Large intestine (tissue), 3 donors: ENCODE results near the gene EXOC2. TPM values are rescaled to one million over a fixed set of nuclear protein-coding genes. Genes with fewer than 3 reads are reported as not detected.

Experiments used
- DNase-seq, 2 donors: peaks; one replicate each; pipeline versions ENCODE4 v3.0.0 to v3.0.0-alpha.2; 2013
- H3K27ac ChIP-seq: one replicate; pipeline ENCODE4 v1.5.1; 2013; ENCODE audit warnings: low read length
- H3K27me3 ChIP-seq: 2 replicates; pipeline ENCODE4 v1.6.1; 2013; ENCODE audit warnings: low read length; ENCODE audit not compliant: control insufficient read depth, insufficient read depth
- H3K36me3 ChIP-seq: 2 replicates; pipeline ENCODE4 v1.6.1; 2013; ENCODE audit warnings: low read length; ENCODE audit not compliant: control insufficient read depth, insufficient read depth
- H3K4me1 ChIP-seq: one replicate; pipeline ENCODE4 v1.6.1; 2013; ENCODE audit warnings: low read length; ENCODE audit not compliant: control insufficient read depth, insufficient read depth
- H3K4me3 ChIP-seq: one replicate; pipeline ENCODE4 v1.5.1; 2013; ENCODE audit warnings: low read length
- H3K9me3 ChIP-seq: one replicate; pipeline ENCODE4 v1.6.1; 2013; ENCODE audit warnings: mild to moderate bottlenecking, low read depth, low read length, moderate library complexity; ENCODE audit not compliant: control insufficient read depth
- WGBS: methylation state at CpG from one replicate; pipeline ENCODE4 v1.1.5; 2013; ENCODE audit warnings: low lambda C conversion rate; ENCODE audit not compliant: insufficient coverage; 5-methylcytosine and 5-hydroxymethylcytosine counted together
- polyA plus RNA-seq: library from polyadenylated mRNA; unstranded; fragments of 120-200 nt; gene quantifications from one replicate; pipeline ENCODE4 v1.2.1, GENCODE V29; 2013

Gene EXOC2
- polyA plus RNA-seq, 1 donor: 16.2 TPM

GRCh38 chr6:449486-450419 lies 243.2 kb downstream of the EXOC2 start:
- no peaks in the 10 kb centered on the region for H3K4me1 ChIP-seq
- no peak overlapping the region for H3K27ac ChIP-seq
- H3K9me3 ChIP-seq: peaks cover 12% of the 10 kb centered on the region
- no peak overlapping the region for H3K4me3 ChIP-seq
- no peaks in the 10 kb centered on the region for H3K27me3 ChIP-seq
- no CpG with 5 or more reads among the region's 62 CpGs for WGBS
- no peaks in the 10 kb centered on the region for H3K36me3 ChIP-seq
- no peak for DNase-seq

GRCh38 chr6:449057-449430 lies 243.9 kb downstream of the EXOC2 start:
- Histone ChIP-seq H3K27ac (no peak overlapping the region), H3K36me3 (no peaks in the 10 kb centered on the region), H3K4me1 (no peaks in the 10 kb centered on the region), H3K9me3 (peaks cover 12% of the 10 kb centered on the region), H3K4me3 (no peak overlapping the region), H3K27me3 (no peaks in the 10 kb centered on the region)
- DNase-seq: no peak
- no CpG with 5 or more reads among the region's 12 CpGs for WGBS

GRCh38 chr6:448296-449056 lies 244.5 kb downstream of the EXOC2 start:
- no CpG with 5 or more reads among the region's 19 CpGs for WGBS
- Histone ChIP-seq H3K9me3 (peaks cover 12% of the 10 kb centered on the region), H3K27ac (no peak overlapping the region), H3K4me1 (no peaks in the 10 kb centered on the region), H3K27me3 (no peaks in the 10 kb centered on the region), H3K36me3 (no peaks in the 10 kb centered on the region), H3K4me3 (no peak overlapping the region)
- no peak for DNase-seq

DNA sequence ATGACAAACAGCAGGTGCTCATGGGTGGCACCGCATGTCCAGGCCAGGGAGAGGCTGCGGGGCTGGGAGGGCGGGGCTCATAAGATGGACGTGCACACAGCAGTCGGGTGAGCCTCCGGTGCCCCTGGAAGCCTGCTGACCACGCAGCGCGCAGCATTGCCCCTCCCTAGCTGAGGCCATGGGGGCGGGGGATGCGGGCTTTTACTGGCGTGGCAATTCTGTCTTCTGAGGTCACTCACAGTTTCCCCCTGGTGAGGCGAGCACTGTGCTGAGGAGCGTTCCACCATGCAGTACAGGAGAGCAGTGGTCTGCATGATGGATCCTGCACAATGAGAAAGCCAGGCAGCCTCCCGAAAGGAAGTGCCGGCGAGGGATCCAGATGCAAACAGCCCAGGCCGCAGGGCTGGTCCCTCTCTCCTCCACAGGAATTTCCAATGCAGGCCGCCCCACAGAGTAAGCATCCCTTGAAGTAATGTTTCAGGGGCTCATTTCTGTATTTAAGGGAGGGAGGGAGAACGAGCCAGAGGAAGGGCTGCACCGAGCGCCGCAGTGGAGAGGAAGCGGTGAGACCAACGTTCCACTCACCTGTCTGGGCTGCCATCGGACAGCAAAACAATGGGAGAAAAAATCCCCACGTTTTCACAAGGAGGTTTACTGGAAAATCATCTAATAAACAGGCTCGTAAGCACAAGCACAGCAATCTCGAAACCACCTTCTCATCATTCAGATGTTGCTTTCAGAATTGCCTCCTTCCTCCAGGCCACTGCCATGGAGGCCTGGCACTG lies 245.4 kb downstream of the EXOC2 start:
- Histone ChIP-seq H3K4me3 (no peak overlapping the region), H3K9me3 (peaks cover 12% of the 10 kb centered on the region), H3K27me3 (no peaks in the 10 kb centered on the region), H3K36me3 (no peaks in the 10 kb centered on the region), H3K4me1 (no peaks in the 10 kb centered on the region), H3K27ac (no peak overlapping the region)
- no peak for DNase-seq
- no CpG with 5 or more reads among the region's 29 CpGs for WGBS

DNA sequence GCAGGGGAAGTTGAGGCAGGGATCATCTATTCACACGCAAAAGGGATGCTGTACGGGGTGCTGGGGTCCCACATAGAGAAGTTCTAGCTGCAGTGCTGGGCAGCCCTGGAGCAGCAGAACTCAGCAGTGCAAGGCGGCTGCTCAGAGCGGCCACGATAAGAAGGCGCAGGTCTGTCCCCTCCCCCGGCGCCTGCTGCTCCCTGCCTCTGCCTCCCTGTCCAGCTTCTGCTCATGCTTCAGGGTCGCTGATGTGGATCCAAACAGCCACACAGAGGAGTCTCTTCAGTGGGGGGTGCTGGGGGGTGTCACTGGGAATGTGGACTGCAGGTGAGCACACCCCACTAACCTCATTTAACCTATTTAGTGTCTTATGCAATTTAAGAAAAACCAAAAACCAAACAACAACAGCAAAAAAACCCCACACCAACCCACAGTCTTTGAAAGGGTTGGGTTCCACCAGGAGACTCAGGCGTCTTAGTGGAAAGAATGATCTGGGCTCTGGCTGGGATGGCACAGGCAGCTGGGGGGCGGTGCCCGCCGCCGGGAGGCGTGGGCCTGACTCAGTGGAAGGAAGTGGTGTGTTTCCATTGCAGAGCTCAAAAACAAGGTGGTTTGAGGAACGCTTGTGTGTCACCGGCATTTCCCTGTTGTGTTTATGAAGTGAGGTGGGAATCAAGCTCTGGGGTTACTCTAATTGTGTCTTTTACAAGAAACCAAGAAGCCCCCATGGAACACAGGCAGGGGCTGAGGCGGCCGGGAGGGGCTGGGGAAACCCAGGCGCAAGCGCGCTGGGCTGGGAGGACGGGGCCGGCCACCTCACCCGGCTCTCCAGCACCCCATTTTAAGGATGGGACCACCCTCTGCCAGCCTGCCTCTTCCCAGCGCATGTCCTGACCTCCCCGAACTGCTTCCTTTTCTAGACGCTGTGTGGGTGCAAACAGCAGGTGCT lies 246.2 kb downstream of the EXOC2 start:
- Histone ChIP-seq H3K27me3 (no peaks in the 10 kb centered on the region), H3K27ac (no peak overlapping the region), H3K4me3 (no peak overlapping the region), H3K4me1 (no peaks in the 10 kb centered on the region), H3K9me3 (peaks cover 12% of the 10 kb centered on the region), H3K36me3 (no peaks in the 10 kb centered on the region)
- DNase-seq: no peak
- no CpG with 5 or more reads among the region's 28 CpGs for WGBS

DNA sequence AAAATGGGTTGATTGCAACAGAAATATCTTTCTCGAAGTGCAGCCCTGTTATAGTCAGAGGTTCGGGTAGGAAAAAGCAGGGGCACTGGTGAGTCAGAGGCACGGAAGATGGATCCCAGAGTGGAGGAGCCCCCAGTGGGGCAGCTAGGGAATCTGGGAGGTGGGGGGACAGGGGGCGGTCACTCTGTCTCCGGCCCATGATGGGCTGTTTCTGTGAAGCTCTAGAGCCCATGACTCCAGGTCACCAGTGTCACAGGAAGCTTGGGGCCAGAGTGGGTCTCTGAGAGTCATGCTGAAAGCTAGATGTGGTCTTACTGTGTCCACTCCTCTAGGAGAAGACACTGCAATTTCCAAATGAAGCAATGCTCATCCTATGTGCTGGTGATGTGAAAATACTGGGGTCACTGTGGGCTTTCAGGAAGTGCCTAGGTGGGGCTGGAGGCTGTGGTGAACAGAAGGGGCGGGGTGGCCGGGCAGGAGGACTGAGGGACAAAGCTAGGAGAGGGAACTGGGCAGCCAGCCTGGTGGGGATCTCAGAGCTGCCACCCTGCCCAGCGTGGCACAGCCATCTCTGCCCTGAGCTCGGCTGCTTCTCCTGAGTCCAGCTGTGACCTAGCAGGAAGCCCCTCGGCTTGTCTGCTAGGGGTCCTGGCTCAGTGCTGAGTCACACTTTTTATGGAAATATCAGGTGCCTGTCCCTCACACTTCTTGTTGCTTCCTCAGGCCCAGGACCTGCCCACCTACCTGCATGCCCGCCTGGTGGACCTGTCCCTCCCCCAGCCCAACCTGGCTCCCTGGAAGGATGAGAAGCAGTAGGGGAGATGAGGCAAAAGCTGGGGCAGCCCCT lies 247.1 kb downstream of the EXOC2 start:
- WGBS: no CpG with 5 or more reads among the region's 11 CpGs
- H3K4me1 ChIP-seq: no peaks in the 10 kb centered on the region
- no peak for DNase-seq
- H3K4me3 ChIP-seq: no peak overlapping the region
- no peaks in the 10 kb centered on the region for H3K27me3 ChIP-seq
- no peaks in the 10 kb centered on the region for H3K36me3 ChIP-seq
- H3K27ac ChIP-seq: no peak overlapping the region
- peaks cover 12% of the 10 kb centered on the region for H3K9me3 ChIP-seq

- Histone ChIP-seq H3K4me3 (no peak overlapping the region), H3K9me3 (peaks cover 9% of the 10 kb centered on the region), H3K27me3 (no peaks in the 10 kb centered on the region), H3K36me3 (no peaks in the 10 kb centered on the region), H3K4me1 (no peaks in the 10 kb centered on the region), H3K27ac (no peak overlapping the region)
- DNase-seq: no peak
- WGBS: no CpG with 5 or more reads among the region's 18 CpGs
Observed at GRCh38 chr6:444653-445275, 248.2 kb downstream of the EXOC2 start.

GRCh38 chr6:443621-444159 lies 249.2 kb downstream of the EXOC2 start:
- no peak for DNase-seq
- no peaks in the 10 kb centered on the region for H3K36me3 ChIP-seq
- no peak overlapping the region for H3K27ac ChIP-seq
- no peaks in the 10 kb centered on the region for H3K4me1 ChIP-seq
- no peak overlapping the region for H3K4me3 ChIP-seq
- no peaks in the 10 kb centered on the region for H3K9me3 ChIP-seq
- no CpG with 5 or more reads among the region's 19 CpGs for WGBS
- no peaks in the 10 kb centered on the region for H3K27me3 ChIP-seq
